BE2C (cell line): ENCODE results near the gene USB1.

Experiments
- DNase-seq: peaks from one replicate; pipeline ENCODE4 v3.0.0-alpha.2; 2020
- H3K27me3 ChIP-seq: fragments of 250-450 bp; sonication (Bioruptor Pico); 2 replicates; pipeline ENCODE4 v1.5.1; 2020; ENCODE audit warnings: mild to moderate bottlenecking
- H3K36me3 ChIP-seq: fragments of 250-450 bp; sonication (Bioruptor Pico); 2 replicates; pipeline ENCODE4 v1.5.1; 2020; ENCODE audit warnings: mild to moderate bottlenecking
- H3K4me1 ChIP-seq: fragments of 250-450 bp; sonication (Bioruptor Pico); 2 replicates; pipeline ENCODE4 v1.5.1; 2020
- H3K4me3 ChIP-seq: 2 replicates; pipeline ENCODE4 v1.5.1; 2011; ENCODE audit warnings: low read depth, low read length
- H3K9me3 ChIP-seq: fragments of 250-450 bp; sonication (Bioruptor Pico); 2 replicates; pipeline ENCODE4 v1.5.1; 2020
- CTCF ChIP-seq: IDR thresholded peaks from 2 replicates; pipeline ENCODE4 v1.5.1; 2012; ENCODE audit warnings: mild to moderate bottlenecking, low read depth, low read length

USB1 gene

GRCh38 chr16:57960826-57961472, 40.3 kb upstream of the USB1 start:
- H3K4me1 ChIP-seq, result no peaks in the 10 kb centered on the region
- H3K27me3 ChIP-seq, result no peaks in the 10 kb centered on the region
- no peak overlapping the region for H3K4me3 ChIP-seq
- no peaks in the 10 kb centered on the region for H3K9me3 ChIP-seq
- no peak for DNase-seq
- H3K36me3 ChIP-seq, result no peaks in the 10 kb centered on the region
- no peak for TF ChIP-seq CTCF

GRCh38 chr16:57961538-57961937, 39.7 kb upstream of the USB1 start:
- Histone ChIP-seq H3K36me3 (no peaks in the 10 kb centered on the region), H3K4me1 (no peaks in the 10 kb centered on the region), H3K27me3 (no peaks in the 10 kb centered on the region), H3K9me3 (no peaks in the 10 kb centered on the region), H3K4me3 (no peak overlapping the region)
- no peak for TF ChIP-seq CTCF
- no peak for DNase-seq

- Histone ChIP-seq H3K36me3 (no peaks in the 10 kb centered on the region), H3K9me3 (no peaks in the 10 kb centered on the region), H3K27me3 (no peaks in the 10 kb centered on the region), H3K4me1 (no peaks in the 10 kb centered on the region), H3K4me3 (no peak overlapping the region)
- TF ChIP-seq CTCF, result no peak
- no peak for DNase-seq
Observed at GRCh38 chr16:57962046-57962445, 39.2 kb upstream of the USB1 start.

GRCh38 chr16:57962756-57963155, 38.5 kb upstream of the USB1 start:
- no peak for DNase-seq
- H3K4me1 ChIP-seq, result no peaks in the 10 kb centered on the region
- H3K4me3 ChIP-seq, result no peak overlapping the region
- no peaks in the 10 kb centered on the region for H3K27me3 ChIP-seq
- H3K36me3 ChIP-seq, result no peaks in the 10 kb centered on the region
- no peaks in the 10 kb centered on the region for H3K9me3 ChIP-seq
- no peak for TF ChIP-seq CTCF

GRCh38 chr16:57964157-57964700, 37.0 kb upstream of the USB1 start:
- H3K27me3 ChIP-seq, result no peaks in the 10 kb centered on the region
- no peaks in the 10 kb centered on the region for H3K36me3 ChIP-seq
- no peak for DNase-seq
- H3K4me3 ChIP-seq, result no peak overlapping the region
- H3K4me1 ChIP-seq, result no peaks in the 10 kb centered on the region
- H3K9me3 ChIP-seq, result no peaks in the 10 kb centered on the region
- TF ChIP-seq CTCF, result no peak

- no peak for TF ChIP-seq CTCF
- Histone ChIP-seq H3K36me3 (no peaks in the 10 kb centered on the region), H3K4me1 (no peaks in the 10 kb centered on the region), H3K9me3 (no peaks in the 10 kb centered on the region), H3K27me3 (no peaks in the 10 kb centered on the region), H3K4me3 (no peak overlapping the region)
- DNase-seq, result no peak
Observed at GRCh38 chr16:57966204-57966771, 34.9 kb upstream of the USB1 start.
